Mammary microvascular endothelial cell (primary cell): ENCODE measurements around the gene GLRA3. TPM values are rescaled to one million over a fixed set of nuclear protein-coding genes. Genes with fewer than 3 reads are reported as not detected.

ENCODE experiments used
- total RNA-seq: library from RNA; depleted of rRNA; stranded (reverse); fragments of >200 nt; gene quantifications from 2 replicates; pipeline ENCODE4 v1.2.3, GENCODE V29; 2015

GLRA3 gene
- not detected in 2 replicates for total RNA-seq

DNA sequence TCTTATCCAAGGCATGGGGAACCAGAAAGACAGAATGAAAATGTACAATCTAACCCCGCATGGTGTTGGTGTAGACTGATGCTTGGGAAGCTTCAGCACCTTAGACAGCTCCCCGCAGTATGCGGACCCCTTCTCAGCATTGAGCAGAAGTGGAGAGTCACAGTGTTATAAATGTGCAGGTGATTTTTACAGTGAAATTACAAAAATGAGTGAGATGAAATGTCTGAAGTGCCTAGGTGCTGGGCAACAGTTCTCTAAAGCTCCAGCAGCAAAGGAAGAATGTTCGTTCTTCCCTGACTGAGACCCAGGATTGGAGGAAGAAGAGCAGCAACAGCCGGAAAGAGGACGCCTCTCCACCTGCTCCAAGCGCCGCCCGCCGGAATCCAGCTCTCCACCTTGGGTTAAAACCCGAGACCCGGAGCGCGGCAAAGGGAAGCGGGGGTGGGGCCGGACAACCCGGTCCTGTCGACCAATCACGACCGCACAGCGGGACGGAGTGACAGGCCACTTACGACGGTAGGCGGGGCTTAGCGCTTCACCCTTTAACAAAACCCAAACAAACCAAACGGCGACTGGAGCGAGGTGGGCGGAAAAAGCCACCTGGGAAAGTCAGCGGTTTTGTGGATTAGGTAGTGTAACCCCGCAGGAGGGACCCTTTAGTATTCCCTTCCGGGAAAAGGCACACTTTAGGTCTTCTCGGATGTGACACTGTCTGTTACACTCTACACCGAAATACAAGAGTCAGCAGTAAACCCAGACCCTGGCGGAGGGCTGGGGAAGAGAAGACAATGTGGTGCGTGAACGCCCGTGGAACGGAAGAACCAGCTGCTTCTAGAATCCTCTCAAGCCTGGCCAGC, at the start of gene GLRA3:
Gene GLRA3, minus strand, starts transcription at position 403 of the 857 bp plus-strand sequence. CDS start 436 bp downstream, outside the sequence.

Other genes starting within 250 kb of the GLRA3 start
- not detected in 2 replicates for gene ADAM29, start 89.1 kb upstream of the GLRA3 start, total RNA-seq